GM21390 (cell line): Measurements from ENCODE around the gene RABGAP1L.
"Not testable (repeated sequence)": the region's sequence is repeated elsewhere in the genome, so short reads cannot be mapped to it uniquely, and the experiment has no call there.

Experiments used
- ATAC-seq: cut with Tn5 transposase; IDR thresholded peaks from one replicate; pipeline ENCODE4 v1.9.1; 2021; ENCODE audit not compliant: unreplicated experiment

Gene RABGAP1L

GRCh38 chr1:174550296-174550695 is 391.0 kb downstream of the RABGAP1L start:
- ATAC-seq: no peak

DNA sequence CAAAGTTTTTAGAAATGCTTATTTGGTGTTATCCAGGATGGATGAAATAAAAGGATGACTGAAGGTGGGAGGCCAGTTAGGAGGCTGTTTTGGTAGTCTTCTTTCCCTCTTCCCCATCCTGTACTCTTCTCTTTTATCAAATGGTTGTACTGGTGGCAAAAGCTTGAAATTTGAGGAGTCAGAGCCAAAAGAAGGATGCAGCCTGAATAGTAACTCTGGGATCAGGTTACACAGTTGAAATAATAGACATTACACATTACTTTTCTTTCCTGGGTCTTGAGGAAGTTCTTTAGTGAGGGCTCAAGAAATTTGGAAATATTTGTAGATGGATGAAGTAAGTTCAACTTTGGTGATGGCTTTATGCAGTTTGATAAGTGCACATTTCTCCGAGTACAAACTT is 397.1 kb downstream of the RABGAP1L start:
- no peak for ATAC-seq

GRCh38 chr1:174568551-174568950 is 409.2 kb downstream of the RABGAP1L start:
- no peak for ATAC-seq

DNA sequence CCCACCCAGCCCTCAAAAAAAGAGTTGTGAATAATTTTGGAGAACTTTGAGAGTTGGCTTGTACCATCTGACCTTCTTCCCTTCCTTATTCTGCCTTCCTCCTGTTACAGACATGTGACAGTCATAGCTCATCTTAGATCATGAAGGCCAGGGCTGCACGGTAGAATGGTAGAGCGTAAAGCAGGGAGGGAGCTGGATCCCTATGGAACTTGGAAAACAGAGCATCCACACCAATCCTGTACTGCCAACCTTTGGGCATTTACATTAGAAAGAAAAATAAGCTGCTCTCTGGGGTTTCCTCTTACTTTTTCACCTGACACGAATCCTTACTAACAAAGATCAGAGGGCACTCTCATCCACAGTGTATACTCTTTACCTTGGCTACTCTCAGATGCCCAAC is 409.9 kb downstream of the RABGAP1L start:
- no peak for ATAC-seq

- no peak for ATAC-seq
Observed at GRCh38 chr1:174572771-174573170, 413.5 kb downstream of the RABGAP1L start.

DNA sequence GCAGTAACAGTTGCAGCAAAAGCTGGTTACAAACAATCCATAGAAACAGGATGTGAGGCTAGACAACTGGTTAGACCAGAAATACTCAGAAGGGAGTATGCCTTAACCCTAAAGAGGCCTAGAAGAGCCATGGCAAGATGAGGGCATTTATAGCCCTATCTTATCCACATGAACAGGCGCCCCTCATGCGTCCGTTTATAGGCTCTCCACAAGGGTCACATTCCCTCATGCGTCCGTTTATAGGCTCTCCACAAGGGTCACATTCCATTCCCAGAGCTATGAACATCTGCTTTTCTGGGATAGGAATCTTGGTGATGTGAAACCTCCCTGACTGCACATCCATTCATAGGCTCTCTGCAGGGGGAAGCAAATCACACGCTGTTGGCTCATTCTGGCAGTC is 416.8 kb downstream of the RABGAP1L start:
- not testable (repeated sequence) for ATAC-seq

DNA sequence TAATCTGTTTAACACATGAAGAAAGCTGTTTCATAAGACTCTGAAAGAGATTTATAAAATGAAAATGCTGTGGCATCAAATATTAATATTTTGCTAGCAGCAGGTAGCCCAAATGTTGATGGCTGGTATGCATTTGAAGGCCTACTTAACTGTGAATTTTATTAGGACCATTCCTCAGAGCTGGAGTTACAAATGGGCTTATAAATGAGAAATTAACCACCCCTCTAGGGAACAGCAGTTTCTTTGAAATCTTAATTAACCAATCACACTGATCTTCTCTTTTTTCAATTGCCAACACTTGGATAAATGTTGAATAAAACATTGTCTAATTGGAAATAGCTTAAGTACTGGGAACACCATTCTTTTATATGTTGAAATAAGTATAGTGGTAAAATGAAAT is 418.4 kb downstream of the RABGAP1L start:
- no peak for ATAC-seq

DNA sequence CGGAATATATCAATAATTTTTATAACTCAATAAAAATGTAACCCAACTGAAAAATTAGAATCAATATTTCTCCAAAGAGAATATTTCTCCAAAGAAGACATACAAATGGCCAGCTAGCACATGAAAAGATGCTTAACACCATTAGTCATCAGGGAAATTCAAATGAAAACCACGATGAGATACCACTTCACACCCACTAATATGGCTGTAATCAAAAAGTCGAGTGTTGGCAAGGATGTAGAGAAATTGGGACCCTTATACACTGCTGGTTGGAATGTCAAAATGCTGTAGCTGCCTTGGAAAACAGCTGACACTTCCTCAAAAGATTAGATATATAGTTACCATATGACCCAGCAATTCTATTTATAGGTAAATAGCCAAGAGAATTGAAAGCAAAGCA is 421.5 kb downstream of the RABGAP1L start:
- ATAC-seq: no peak

DNA sequence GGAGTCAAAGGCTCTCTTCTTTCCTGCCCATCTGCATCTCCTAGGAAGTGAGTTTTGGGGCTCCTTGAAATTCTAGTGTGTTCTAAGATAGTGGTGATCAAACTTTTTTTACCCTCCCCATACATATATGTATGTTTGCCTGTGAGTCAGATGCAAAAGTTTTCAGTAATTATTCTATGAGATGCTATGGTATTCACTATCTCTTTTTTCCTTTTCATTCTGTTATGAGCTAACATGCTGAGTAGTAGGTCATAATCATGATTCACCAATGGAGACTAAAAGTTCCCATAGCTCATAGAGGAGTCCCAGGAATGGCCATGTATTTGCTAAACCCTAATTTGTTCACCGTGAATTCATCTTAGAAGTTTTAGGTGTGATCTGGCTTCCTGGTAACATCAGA is 424.0 kb downstream of the RABGAP1L start:
- no peak for ATAC-seq

- ATAC-seq: no peak
Observed at GRCh38 chr1:174584071-174584470, 424.8 kb downstream of the RABGAP1L start.

DNA sequence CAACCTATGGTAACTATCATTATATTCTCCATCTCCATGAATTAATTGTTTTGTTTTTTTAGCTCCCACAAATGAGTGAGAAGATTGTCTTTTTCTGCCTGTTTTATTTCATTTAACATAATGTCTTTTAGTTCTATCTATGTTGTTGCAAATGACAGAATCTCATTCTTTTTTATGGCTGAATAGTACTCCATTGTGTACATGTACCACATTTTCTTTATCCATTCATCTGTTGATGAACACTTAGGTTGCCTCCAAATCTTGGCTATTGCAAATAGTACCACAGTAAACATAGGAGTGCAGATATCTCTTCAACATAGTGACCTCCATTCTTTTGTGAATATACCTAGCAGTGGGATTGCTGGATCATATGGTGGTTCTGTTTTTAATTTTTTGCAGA is 429.3 kb downstream of the RABGAP1L start:
- ATAC-seq: not testable (repeated sequence)

- no peak for ATAC-seq
Observed at GRCh38 chr1:174605198-174605597, 445.9 kb downstream of the RABGAP1L start.

DNA sequence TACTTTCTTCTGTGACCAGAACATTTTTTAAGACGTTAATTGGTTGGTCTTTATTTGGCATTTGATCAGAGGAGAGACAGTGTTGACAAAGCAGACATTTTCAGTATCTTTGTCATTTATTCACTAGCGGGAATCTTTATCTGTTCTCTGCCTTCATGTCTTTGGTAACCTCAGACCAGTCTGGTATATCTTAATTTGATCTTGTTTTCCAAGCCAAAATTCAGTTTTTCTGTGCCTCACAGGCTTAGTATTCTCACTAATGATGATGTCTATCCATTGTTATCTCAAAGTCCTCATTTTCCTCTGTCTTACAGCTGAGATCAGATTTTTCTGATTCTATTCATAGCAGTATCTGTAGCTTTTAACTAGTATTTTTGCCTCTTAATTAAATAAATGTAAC is 447.2 kb downstream of the RABGAP1L start:
- no peak for ATAC-seq

DNA sequence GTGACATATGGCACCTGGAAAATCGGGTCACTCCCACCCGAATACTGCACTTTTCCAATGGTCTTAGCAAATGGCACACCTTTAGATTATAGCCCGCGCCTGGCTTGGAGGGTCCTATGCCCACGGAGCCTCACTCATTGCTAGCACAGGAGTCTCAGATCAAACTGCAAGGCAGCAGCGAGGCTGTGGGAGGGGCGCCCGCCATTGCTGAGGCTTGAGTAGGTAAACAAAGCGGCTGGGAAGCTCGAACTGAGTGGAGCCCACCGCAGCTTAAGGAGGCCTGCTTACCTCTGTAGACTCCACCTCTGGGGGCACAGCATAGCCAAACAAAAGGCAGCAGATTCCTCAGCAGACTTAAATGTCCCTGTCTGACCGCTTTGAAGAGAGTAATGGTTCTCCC is 458.6 kb downstream of the RABGAP1L start:
- not testable (repeated sequence) for ATAC-seq

- ATAC-seq: no peak
Observed at GRCh38 chr1:174623324-174624035, 464.2 kb downstream of the RABGAP1L start.

GRCh38 chr1:174626031-174627025 is 467.0 kb downstream of the RABGAP1L start:
- no peak for ATAC-seq

- no peak for ATAC-seq
Observed at GRCh38 chr1:174637487-174637886, 478.2 kb downstream of the RABGAP1L start.

DNA sequence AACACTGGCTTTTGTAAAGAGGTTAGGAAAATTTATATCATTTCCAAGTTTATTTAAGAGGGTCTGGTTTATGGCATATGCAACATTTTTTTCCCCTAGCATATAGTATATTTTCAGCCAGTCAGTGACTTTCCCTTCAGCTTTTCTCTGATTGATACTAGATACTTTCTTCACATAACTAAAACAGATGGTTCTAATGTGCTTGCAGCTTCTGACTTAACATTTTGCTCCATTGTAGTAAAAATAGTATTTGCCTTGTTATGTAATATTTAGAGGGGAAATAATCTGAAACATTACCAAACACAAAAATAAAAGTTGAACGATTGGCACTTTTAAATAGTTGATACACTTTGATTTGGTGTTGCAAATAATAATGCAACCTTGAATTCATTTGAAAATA is 480.1 kb downstream of the RABGAP1L start:
- no peak for ATAC-seq

- ATAC-seq: no peak
Observed at GRCh38 chr1:174640783-174641182, 481.5 kb downstream of the RABGAP1L start.

GRCh38 chr1:174642393-174642792 is 483.1 kb downstream of the RABGAP1L start:
- no peak for ATAC-seq

- ATAC-seq: no peak
Observed at GRCh38 chr1:174643206-174643605, 483.9 kb downstream of the RABGAP1L start.

GRCh38 chr1:174649572-174649971 is 490.3 kb downstream of the RABGAP1L start:
- not testable (repeated sequence) for ATAC-seq
